Measurements from ENCODE around the gene GRPEL1. TPM values are rescaled to one million over a fixed set of nuclear protein-coding genes. Genes with fewer than 3 reads are reported as not detected.
"Not testable (repeated sequence)": the region's sequence is repeated elsewhere in the genome, so short reads cannot be mapped to it uniquely, and the experiment has no call there.

GRPEL1 gene
- polyA plus RNA-seq, 1 donor from 2014 or later: 28.5 TPM

GRCh38 chr4:7103031-7103606 is 35.3 kb upstream of the GRPEL1 start:
- no peak overlapping the region for H3K27ac ChIP-seq (ENCODE audit: low read length)
- H3K4me2 ChIP-seq (ENCODE audit: low read length): no peak overlapping the region
- H3F3A ChIP-seq (ENCODE audit: insufficient read depth, low read length, poor library complexity, severe bottlenecking): no peaks in the 10 kb centered on the region
- H3K36me3 ChIP-seq (ENCODE audit: insufficient read depth, low read length): no peaks in the 10 kb centered on the region
- H3K27me3 ChIP-seq (ENCODE audit: insufficient read depth, low read depth, low read length): no peaks in the 10 kb centered on the region
- TF ChIP-seq TAF1 (IDR thresholded peaks at IDR 0.05; ENCODE audit: low read depth) (no peak), POLR2AphosphoS5 (IDR thresholded peaks at IDR 0.05) (no peak)
- H4K20me1 ChIP-seq (ENCODE audit: insufficient read depth): no peaks in the 10 kb centered on the region
- H3K9ac ChIP-seq (ENCODE audit: low read length): no peak overlapping the region
- H2AFZ ChIP-seq (ENCODE audit: low read depth, low read length): no peak overlapping the region
- no peaks in the 10 kb centered on the region for H3K9me2 ChIP-seq (ENCODE audit: insufficient read depth, low read length)
- no peaks in the 10 kb centered on the region for H3K79me2 ChIP-seq (replicated peaks; ENCODE audit: insufficient read depth, low read length)
- peak overlapping the region; percentile 45 for H3K4me3 ChIP-seq (ENCODE audit: low read length)
- H3K9me3 ChIP-seq (ENCODE audit: low read length): no peaks in the 10 kb centered on the region

- not testable (repeated sequence) for H3K27ac ChIP-seq (ENCODE audit: low read length); H3K9ac ChIP-seq (ENCODE audit: low read length); H3K36me3 ChIP-seq (ENCODE audit: insufficient read depth, low read length); H3K4me3 ChIP-seq (ENCODE audit: low read length); H3K4me2 ChIP-seq (ENCODE audit: low read length); H3F3A ChIP-seq (ENCODE audit: insufficient read depth, low read length, poor library complexity, severe bottlenecking); H3K79me2 ChIP-seq (replicated peaks; ENCODE audit: insufficient read depth, low read length); H3K9me3 ChIP-seq (ENCODE audit: low read length); H3K9me2 ChIP-seq (ENCODE audit: insufficient read depth, low read length); H2AFZ ChIP-seq (ENCODE audit: low read depth, low read length); H4K20me1 ChIP-seq (ENCODE audit: insufficient read depth); H3K27me3 ChIP-seq (ENCODE audit: insufficient read depth, low read depth, low read length)
These were observed 34.6 kb upstream of the GRPEL1 start for GRCh38 chr4:7102516-7102909.

- no peaks in the 10 kb centered on the region for H3F3A ChIP-seq (ENCODE audit: insufficient read depth, low read length, poor library complexity, severe bottlenecking)
- H2AFZ ChIP-seq (ENCODE audit: low read depth, low read length): no peak overlapping the region
- no peak overlapping the region for H3K4me3 ChIP-seq (ENCODE audit: low read length)
- H3K4me2 ChIP-seq (ENCODE audit: low read length): no peak overlapping the region
- H3K79me2 ChIP-seq (replicated peaks; ENCODE audit: insufficient read depth, low read length): no peaks in the 10 kb centered on the region
- no peaks in the 10 kb centered on the region for H3K36me3 ChIP-seq (ENCODE audit: insufficient read depth, low read length)
- H3K9me2 ChIP-seq (ENCODE audit: insufficient read depth, low read length): no peaks in the 10 kb centered on the region
- TF ChIP-seq EP300 (conservative IDR thresholded peaks at IDR 0.05; ENCODE audit: poor library complexity, severe bottlenecking): no peak
- TF ChIP-seq CTCF (IDR thresholded peaks at IDR 0.05; ENCODE audit: poor library complexity, severe bottlenecking): peak; percentile 68
- no peak overlapping the region for H3K27ac ChIP-seq (ENCODE audit: low read length)
- no peaks in the 10 kb centered on the region for H3K9me3 ChIP-seq (ENCODE audit: low read length)
- H3K9ac ChIP-seq (ENCODE audit: low read length): no peak overlapping the region
- no peaks in the 10 kb centered on the region for H4K20me1 ChIP-seq (ENCODE audit: insufficient read depth)
- no peaks in the 10 kb centered on the region for H3K27me3 ChIP-seq (ENCODE audit: insufficient read depth, low read depth, low read length)
These were observed 34.0 kb upstream of the GRPEL1 start for GRCh38 chr4:7101692-7102515.

- TF ChIP-seq REST (IDR thresholded peaks at IDR 0.05; ENCODE audit: borderline replicate concordance): no peak
- TF ChIP-seq MXI1 (conservative IDR thresholded peaks at IDR 0.05; ENCODE audit: poor library complexity, severe bottlenecking): no peak
- no peak for TF ChIP-seq RAD21 (conservative IDR thresholded peaks at IDR 0.05)
- TF ChIP-seq CTCF (IDR thresholded peaks at IDR 0.05; ENCODE audit: poor library complexity, severe bottlenecking): no peak
- no peak for TF ChIP-seq TAF1 (IDR thresholded peaks at IDR 0.05; ENCODE audit: low read depth)
- TF ChIP-seq EP300 (conservative IDR thresholded peaks at IDR 0.05; ENCODE audit: poor library complexity, severe bottlenecking): no peak
- no peak for TF ChIP-seq POLR2AphosphoS5 (IDR thresholded peaks at IDR 0.05)
- no peak for TF ChIP-seq EZH2 (IDR thresholded peaks at IDR 0.05; ENCODE audit: borderline replicate concordance, insufficient read depth, low read length, poor library complexity, severe bottlenecking)
- TF ChIP-seq SMC3 (conservative IDR thresholded peaks at IDR 0.05; ENCODE audit: poor library complexity): no peak
- no peak overlapping the region for H3K4me2 ChIP-seq (ENCODE audit: low read length)
- no peaks in the 10 kb centered on the region for H3K9me2 ChIP-seq (ENCODE audit: insufficient read depth, low read length)
- no peaks in the 10 kb centered on the region for H3K9me3 ChIP-seq (ENCODE audit: low read length)
- H3K27me3 ChIP-seq (ENCODE audit: insufficient read depth, low read depth, low read length): no peaks in the 10 kb centered on the region
- no peak overlapping the region for H2AFZ ChIP-seq (ENCODE audit: low read depth, low read length)
- no peaks in the 10 kb centered on the region for H4K20me1 ChIP-seq (ENCODE audit: insufficient read depth)
- no peaks in the 10 kb centered on the region for H3K36me3 ChIP-seq (ENCODE audit: insufficient read depth, low read length)
- H3K4me3 ChIP-seq (ENCODE audit: low read length): no peak overlapping the region
- no peak overlapping the region for H3K27ac ChIP-seq (ENCODE audit: low read length)
- no peak overlapping the region for H3K9ac ChIP-seq (ENCODE audit: low read length)
- H3K79me2 ChIP-seq (replicated peaks; ENCODE audit: insufficient read depth, low read length): no peaks in the 10 kb centered on the region
- no peaks in the 10 kb centered on the region for H3F3A ChIP-seq (ENCODE audit: insufficient read depth, low read length, poor library complexity, severe bottlenecking)
These were observed 28.4 kb upstream of the GRPEL1 start for GRCh38 chr4:7096236-7096635.

All from neural cell (in vitro differentiated cells).